ENCODE measurements around the gene NUCB1. TPM values are rescaled to one million over a fixed set of nuclear protein-coding genes. Genes with fewer than 3 reads are reported as not detected.
"Not testable (repeated sequence)": the region's sequence is repeated elsewhere in the genome, so short reads cannot be mapped to it uniquely, and the experiment has no call there.

NUCB1 gene
- total RNA-seq, 1 donor from 2014 or later = 126 TPM

- Mint-ChIP-seq H3K36me3 (ENCODE audit: low read depth) (peaks cover 36% of the 10 kb centered on the region), H3K9me3 (no peaks in the 10 kb centered on the region), H3K4me1 (peaks cover 11% of the 10 kb centered on the region), H3K27ac (no peak overlapping the region), H3K4me3 (no peak overlapping the region), H3K27me3 (no peaks in the 10 kb centered on the region)
- POLR2A ChIA-PET = no interaction called here
- DNase-seq (no peak), ATAC-seq (ENCODE audit: low read depth) (no peak)
- intact Hi-C loops (cut with micrococcal nuclease) = no loop called here
- CTCF ChIA-PET = no interaction called here
- TF ChIP-seq, protein P1, sequence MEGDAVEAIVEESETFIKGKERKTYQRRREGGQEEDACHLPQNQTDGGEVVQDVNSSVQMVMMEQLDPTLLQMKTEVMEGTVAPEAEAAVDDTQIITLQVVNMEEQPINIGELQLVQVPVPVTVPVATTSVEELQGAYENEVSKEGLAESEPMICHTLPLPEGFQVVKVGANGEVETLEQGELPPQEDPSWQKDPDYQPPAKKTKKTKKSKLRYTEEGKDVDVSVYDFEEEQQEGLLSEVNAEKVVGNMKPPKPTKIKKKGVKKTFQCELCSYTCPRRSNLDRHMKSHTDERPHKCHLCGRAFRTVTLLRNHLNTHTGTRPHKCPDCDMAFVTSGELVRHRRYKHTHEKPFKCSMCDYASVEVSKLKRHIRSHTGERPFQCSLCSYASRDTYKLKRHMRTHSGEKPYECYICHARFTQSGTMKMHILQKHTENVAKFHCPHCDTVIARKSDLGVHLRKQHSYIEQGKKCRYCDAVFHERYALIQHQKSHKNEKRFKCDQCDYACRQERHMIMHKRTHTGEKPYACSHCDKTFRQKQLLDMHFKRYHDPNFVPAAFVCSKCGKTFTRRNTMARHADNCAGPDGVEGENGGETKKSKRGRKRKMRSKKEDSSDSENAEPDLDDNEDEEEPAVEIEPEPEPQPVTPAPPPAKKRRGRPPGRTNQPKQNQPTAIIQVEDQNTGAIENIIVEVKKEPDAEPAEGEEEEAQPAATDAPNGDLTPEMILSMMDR (IDR thresholded peaks at IDR 0.05) = no peak
These were observed 20.8 kb downstream of the NUCB1 start for GRCh38 chr19:48920949-48921348.

DNA sequence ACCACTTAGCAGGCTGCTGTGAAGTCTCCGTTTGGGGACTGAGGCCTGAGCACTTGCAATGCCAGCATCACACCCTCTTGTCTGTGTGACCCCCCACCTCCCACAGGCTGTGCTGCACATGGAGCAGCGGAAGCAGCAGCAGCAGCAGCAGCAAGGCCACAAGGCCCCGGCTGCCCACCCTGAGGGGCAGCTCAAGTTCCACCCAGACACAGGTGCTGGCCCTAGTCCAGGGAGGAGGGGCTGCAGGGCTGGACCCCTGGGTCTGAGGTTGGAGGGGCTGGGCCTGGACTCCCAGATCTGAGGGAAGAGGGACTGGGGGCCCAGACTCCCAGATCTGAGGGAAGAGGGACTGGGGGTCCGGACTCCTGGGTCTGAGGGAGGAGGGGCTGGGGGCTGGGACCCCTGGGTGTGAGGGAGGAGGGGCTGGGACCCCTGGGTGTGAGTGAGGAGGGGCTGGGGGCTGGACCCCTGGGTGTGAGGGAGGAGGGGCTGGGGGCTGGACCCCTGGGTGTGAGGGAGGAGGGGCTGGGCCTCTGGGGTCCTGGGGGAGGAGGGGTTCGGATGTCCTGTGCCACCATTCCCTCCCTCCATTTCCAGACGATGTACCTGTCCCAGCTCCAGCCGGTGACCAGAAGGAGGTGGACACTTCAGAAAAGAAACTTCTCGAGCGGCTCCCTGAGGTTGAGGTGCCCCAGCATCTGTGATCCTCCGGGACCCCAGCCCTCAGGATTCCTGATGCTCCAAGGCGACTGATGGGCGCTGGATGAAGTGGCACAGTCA lies 21.8 kb downstream of the NUCB1 start:
- Mint-ChIP-seq H3K4me1 (peaks cover 11% of the 10 kb centered on the region), H3K4me3 (no peak overlapping the region), H3K27me3 (no peaks in the 10 kb centered on the region), H3K36me3 (ENCODE audit: low read depth) (peaks cover 32% of the 10 kb centered on the region), H3K9me3 (no peaks in the 10 kb centered on the region), H3K27ac (no peak overlapping the region)
- ChIA-PET CTCF (no interaction called here), POLR2A (no interaction called here)
- TF ChIP-seq, protein P1 (IDR thresholded peaks at IDR 0.05) = no peak
- DNase-seq (no peak), ATAC-seq (ENCODE audit: low read depth) (no peak)
- intact Hi-C loops (cut with micrococcal nuclease) = no loop called here

GRCh38 chr19:48922548-48923490 lies 22.7 kb downstream of the NUCB1 start:
- TF ChIP-seq, protein P1 (IDR thresholded peaks at IDR 0.05) = no peak

GRCh38 chr19:48925240-48925843 lies 25.2 kb downstream of the NUCB1 start:
- Mint-ChIP-seq H3K27me3 (no peaks in the 10 kb centered on the region), H3K27ac (no peak overlapping the region), H3K9me3 (no peaks in the 10 kb centered on the region), H3K4me3 (no peak overlapping the region), H3K36me3 (ENCODE audit: low read depth) (peaks cover 19% of the 10 kb centered on the region), H3K4me1 (no peaks in the 10 kb centered on the region)
- TF ChIP-seq, protein P1 (IDR thresholded peaks at IDR 0.05) = no peak
- intact Hi-C loops (cut with micrococcal nuclease) = no loop called here
- ATAC-seq (ENCODE audit: low read depth) = no peak
- POLR2A ChIA-PET = interaction anchor here (0.6 kb wide), 2 partner anchors 54 to 77 kb away, joined by 6 read pairs; no protein-coding TSS in a partner anchor
- no peak for DNase-seq
- CTCF ChIA-PET = no interaction called here

More at GRCh38 chr19:48922548-48923490, 22.7 kb downstream of the NUCB1 start:
- Mint-ChIP-seq H3K4me3 (no peak overlapping the region), H3K27me3 (no peaks in the 10 kb centered on the region), H3K27ac (no peak overlapping the region), H3K36me3 (ENCODE audit: low read depth) (peaks cover 32% of the 10 kb centered on the region), H3K4me1 (peaks cover 9% of the 10 kb centered on the region), H3K9me3 (no peaks in the 10 kb centered on the region)
- ChIA-PET CTCF (no interaction called here), POLR2A (interaction anchor here (0.6 kb wide), 1 partner anchor 827 kb away, joined by 10 read pairs; no protein-coding TSS in a partner anchor)
- DNase-seq = no peak
- no peak for ATAC-seq (ENCODE audit: low read depth)
- intact Hi-C loops (cut with micrococcal nuclease) = no loop called here

GRCh38 chr19:48925890-48926289 lies 25.8 kb downstream of the NUCB1 start:
- DNase-seq; CTCF ChIA-PET; H3K27ac Mint-ChIP-seq; ATAC-seq (ENCODE audit: low read depth); H3K9me3 Mint-ChIP-seq; H3K27me3 Mint-ChIP-seq; H3K4me3 Mint-ChIP-seq; H3K4me1 Mint-ChIP-seq; intact Hi-C loops (cut with micrococcal nuclease): not testable (repeated sequence)
- POLR2A ChIA-PET = interaction anchor here (0.6 kb wide), 1 partner anchor 16 kb away, joined by 4 read pairs; no protein-coding TSS in a partner anchor
- peaks cover 17% of the 10 kb centered on the region for H3K36me3 Mint-ChIP-seq (ENCODE audit: low read depth)

Measured in activated B cell treated with CpG ODN at 0.5 μM for 24 hours (primary cell).